ENCODE data around the gene RFX2. TPM values are rescaled to one million over a fixed set of nuclear protein-coding genes. Genes with fewer than 3 reads are reported as not detected.

The RFX2 gene
- total and polyA plus RNA-seq, 10 of the 15 experiments (the other 5 are each of a cell fraction or from before 2014, with no cell fraction given): 3.2 to 9.8 (median 4.7) TPM

GRCh38 chr19:5999693-6000092 lies 110.6 kb downstream of the RFX2 start (continued):
- TF ChIP-seq ASH2L (IDR thresholded peaks at IDR 0.05; ENCODE audit: borderline replicate concordance, low read depth): no peak

- no peak for ATAC-seq
- no TSS peak for BruUV-seq (replicated peaks)
- Histone ChIP-seq H3K4me1 (ENCODE audit: control insufficient read depth, insufficient read depth, low read length) (no peaks in the 10 kb centered on the region), H4K20me1 (ENCODE audit: control insufficient read depth, insufficient read depth) (no peaks in the 10 kb centered on the region), H3K9me3 (replicated peaks; ENCODE audit: control insufficient read depth, insufficient read depth, low read length) (no peaks in the 10 kb centered on the region), H3K36me3 (ENCODE audit: control insufficient read depth in 2 of 2, insufficient read depth in 2 of 2, low read length in 1 of 2) (no peaks in the 10 kb centered on the region), H3K27ac (ENCODE audit: control insufficient read depth, insufficient read depth) (no peak overlapping the region), H3K4me2 (ENCODE audit: control insufficient read depth, insufficient read depth) (no peak overlapping the region), H2AFZ (ENCODE audit: control insufficient read depth, low read depth, low read length) (no peak overlapping the region), H3K9ac (ENCODE audit: control insufficient read depth, insufficient read depth, low read length) (no peak overlapping the region), H3K27me3 (replicated peaks in 1 of 2; ENCODE audit: control insufficient read depth in 2 of 2, insufficient read depth in 2 of 2, low read length in 1 of 2) (no peaks in the 10 kb centered on the region), H3K4me3 (no peak overlapping the region), H3K79me2 (ENCODE audit: control insufficient read depth, insufficient read depth, low read length) (no peaks in the 10 kb centered on the region)
- ChIA-PET CTCF (no interaction called here), SMC1A (ENCODE audit: uncharacterized antibody, unreplicated experiment) (no interaction called here), RAD21 (ENCODE audit: unreplicated experiment) (no interaction called here), POLR2A (no interaction called here)
- DNase-seq (ENCODE audit: low read depth, low spot score): no peak
- no peak for FAIRE-seq
- intact Hi-C loops (cut with micrococcal nuclease; ENCODE audit: unreplicated experiment): no loop called here
- TF ChIP-seq ZNF217 (IDR thresholded peaks at IDR 0.05): no peak
- TF ChIP-seq ZNF274 (IDR thresholded peaks at IDR 0.05; ENCODE audit: insufficient read depth, insufficient read length): no peak
- no peak for TF ChIP-seq PKNOX1 (IDR thresholded peaks at IDR 0.05)
- TF ChIP-seq HSF1 (IDR thresholded peaks at IDR 0.05; ENCODE audit: low read depth, low read length): no peak
- TF ChIP-seq RB1 (IDR thresholded peaks at IDR 0.05; ENCODE audit: borderline replicate concordance): no peak
- TF ChIP-seq SMC3 (IDR thresholded peaks at IDR 0.05; ENCODE audit: borderline replicate concordance, low read length): no peak
- WGBS (ENCODE audit: insufficient coverage, insufficient replicate concordance, low lambda C conversion rate, missing lambda C conversion rate): 89% methylated on average over 17 of the region's 17 CpGs
- in situ Hi-C loops (cut with MboI): no loop called here
These were observed 112.9 kb downstream of the RFX2 start for GRCh38 chr19:5997371-5997770.
